ENCODE results near the gene WDPCP.
"Not testable (repeated sequence)": the region's sequence is repeated elsewhere in the genome, so short reads cannot be mapped to it uniquely, and the experiment has no call there.

WDPCP gene

DNA sequence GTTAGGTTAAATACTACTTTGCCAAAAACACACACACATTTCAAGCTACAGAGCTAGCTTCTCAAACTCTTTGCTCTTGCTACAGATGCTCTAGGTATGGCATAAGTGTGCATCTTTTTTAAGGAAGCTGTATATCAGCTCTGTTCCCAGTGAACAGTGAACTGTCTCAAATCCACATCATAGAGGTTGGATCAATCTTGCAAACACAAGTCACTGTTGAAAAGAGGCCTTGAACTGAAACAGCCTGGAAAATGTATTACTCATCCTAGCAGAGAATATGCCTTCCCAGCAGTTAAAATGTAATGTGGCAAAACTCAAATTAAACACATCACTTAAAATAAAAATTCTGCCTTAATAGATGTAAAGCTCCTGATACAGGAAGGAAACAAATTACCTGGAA is 151.8 kb downstream of the WDPCP start:
- no peak for DNase-seq

GRCh38 chr2:63435070-63435469 is 153.2 kb downstream of the WDPCP start:
- DNase-seq: no peak

GRCh38 chr2:63434024-63435001 is 154.0 kb downstream of the WDPCP start:
- peak; percentile 4 for DNase-seq

GRCh38 chr2:63432373-63432772 is 155.9 kb downstream of the WDPCP start:
- DNase-seq: no peak

- no peak for DNase-seq
These were observed 162.7 kb downstream of the WDPCP start for GRCh38 chr2:63425606-63426005.

DNA sequence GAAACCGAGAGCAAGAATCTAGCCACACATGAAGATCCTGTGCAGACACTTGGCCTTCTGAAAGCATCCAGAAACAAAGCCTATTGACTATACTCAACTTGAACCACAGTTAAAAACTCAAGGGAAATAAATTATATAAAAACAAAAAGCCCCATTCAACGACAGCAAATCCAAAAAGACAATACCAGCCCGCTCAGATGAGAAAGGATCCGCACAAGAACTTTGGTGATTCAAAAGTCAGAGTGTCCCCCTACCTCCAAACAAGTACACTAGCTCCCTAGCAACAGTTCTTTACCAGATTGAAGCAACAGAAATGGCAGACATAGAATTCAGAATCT is 163.2 kb downstream of the WDPCP start:
- DNase-seq: no peak

DNA sequence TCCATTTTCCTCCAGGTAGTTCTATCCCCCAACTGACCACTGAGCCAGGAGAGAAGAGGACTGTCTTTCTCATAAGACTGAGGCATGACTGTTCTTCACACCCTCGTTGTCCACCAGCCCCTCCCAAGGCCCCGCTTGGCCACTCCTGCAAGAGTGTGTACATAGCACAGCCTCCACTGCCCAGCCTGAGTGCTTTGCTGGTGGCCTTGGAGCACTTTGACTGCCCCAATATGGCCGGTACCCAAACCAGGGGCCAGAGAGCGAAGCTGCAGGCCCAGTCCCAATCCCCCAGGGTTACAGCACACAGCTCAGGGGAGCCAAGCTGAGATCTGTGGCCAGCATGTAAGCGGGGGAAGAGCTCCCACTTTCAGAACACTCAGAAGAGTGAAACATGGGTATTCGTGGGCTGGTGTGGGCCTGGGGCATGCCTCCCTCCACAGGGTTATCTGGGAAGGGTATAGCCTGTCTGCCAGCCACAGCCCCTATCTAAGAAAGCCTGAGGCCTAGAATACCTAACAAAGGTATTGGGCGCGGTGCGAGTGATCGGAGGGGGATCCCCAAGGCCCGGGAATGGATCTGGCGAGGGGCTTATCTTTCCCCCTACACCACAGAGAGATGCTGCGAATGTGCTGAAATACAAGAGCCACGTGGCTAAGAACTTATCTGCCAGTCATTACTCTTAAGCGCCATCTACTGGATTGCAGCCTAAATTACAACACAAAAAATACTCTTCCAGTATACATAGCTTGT is 163.8 kb downstream of the WDPCP start:
- DNase-seq: peak; percentile 9

- DNase-seq: no peak
These were observed 165.7 kb downstream of the WDPCP start for GRCh38 chr2:63422556-63422955.

GRCh38 chr2:63408530-63408929 is 179.7 kb downstream of the WDPCP start:
- no peak for DNase-seq

- no peak for DNase-seq
These were observed 181.6 kb downstream of the WDPCP start for GRCh38 chr2:63406641-63407040.

DNA sequence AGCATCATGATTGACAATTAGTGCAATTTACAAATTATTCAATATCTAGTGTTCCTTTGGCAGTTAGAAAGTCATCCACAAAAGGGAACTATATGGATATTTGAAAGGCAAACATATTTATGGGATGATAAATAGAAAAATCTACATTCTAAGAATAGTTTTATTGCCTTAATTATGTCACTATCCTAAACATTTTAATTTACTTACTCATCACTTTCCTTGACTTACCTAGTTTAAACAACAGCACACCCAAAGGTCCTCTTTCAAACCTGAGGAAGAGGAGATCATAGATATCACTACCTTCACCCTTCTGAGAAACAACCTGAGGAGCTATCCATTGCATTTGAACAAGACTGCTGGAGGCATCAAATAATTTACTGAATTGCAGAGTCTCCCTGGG is 184.5 kb downstream of the WDPCP start:
- no peak for DNase-seq

GRCh38 chr2:63402889-63403288 is 185.4 kb downstream of the WDPCP start:
- not testable (repeated sequence) for DNase-seq

DNA sequence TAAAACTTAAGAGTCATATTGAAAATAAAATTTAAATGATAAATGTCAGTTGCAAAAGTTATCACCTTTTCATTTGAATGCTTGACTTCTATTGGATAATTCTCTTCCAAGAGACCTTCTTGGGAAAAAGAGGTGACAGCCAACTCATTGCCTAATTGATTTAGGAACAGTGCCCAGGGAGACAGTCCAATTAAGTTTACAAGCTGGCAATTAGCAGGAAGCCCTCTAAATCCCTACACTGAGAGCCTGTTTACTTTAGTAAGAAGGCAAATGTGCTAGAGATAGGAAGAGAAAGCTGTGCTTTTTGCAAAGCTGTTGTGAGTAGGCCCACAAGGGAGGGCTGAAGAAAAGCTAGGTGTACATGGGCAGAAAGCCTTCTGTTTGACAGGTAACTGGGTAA is 189.1 kb downstream of the WDPCP start:
- DNase-seq: peak; percentile 79

- no peak for DNase-seq
These were observed 208.8 kb downstream of the WDPCP start for GRCh38 chr2:63379451-63379850.

DNA sequence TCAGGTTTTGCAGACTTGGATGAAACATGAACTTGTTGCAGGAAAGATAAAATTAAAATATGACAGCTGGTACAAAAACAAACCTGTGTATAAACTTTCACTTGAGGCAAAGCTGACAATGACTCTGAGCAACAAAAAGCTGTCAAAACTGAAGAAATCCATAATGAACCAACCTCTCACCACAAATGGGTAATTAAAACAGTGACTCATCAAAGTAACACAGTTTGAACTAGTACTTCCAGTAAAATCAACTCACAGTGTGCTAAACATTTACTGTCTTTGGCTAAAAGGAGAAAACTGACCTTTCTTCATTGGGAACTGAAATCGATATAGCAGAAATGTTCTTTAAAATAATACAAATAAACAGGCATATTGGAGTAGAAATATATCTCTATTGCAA is 209.7 kb downstream of the WDPCP start:
- no peak for DNase-seq

DNA sequence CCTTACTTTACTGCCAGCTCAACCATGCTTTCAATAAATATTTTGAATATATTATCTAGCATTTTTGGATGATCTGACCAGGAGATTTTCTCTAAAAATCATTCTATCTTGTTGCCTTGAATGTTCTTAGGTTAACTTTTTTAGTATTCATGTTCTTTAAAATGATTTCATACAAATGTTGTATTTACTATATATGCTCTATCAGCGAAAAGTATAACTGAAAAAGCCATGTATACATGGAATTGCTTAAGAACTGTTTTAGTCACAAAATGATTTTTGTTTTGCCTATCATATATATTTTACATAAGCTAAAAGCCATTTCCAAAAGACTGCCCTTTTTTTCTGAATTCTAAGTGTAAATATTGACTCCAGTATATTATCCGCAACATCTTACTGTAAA is 213.9 kb downstream of the WDPCP start:
- no peak for DNase-seq

DNA sequence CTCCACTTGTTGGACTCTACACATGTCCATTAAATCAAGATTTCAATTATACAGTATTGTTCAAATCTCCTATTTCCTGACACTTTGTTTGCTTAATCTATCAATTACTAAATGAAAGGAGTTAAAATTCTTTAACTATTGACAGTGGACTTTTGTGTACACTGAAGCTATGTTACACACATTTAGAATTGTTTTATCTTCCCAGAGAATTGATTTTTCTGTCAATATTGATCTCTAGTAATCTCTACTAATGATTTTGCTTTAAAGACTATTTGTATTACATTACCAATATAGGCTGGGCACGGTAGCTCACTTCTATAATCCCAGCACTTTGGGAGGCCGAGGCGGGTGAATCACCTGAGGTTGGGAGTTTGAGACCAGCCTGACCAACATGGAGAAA is 215.7 kb downstream of the WDPCP start:
- DNase-seq: no peak

DNA sequence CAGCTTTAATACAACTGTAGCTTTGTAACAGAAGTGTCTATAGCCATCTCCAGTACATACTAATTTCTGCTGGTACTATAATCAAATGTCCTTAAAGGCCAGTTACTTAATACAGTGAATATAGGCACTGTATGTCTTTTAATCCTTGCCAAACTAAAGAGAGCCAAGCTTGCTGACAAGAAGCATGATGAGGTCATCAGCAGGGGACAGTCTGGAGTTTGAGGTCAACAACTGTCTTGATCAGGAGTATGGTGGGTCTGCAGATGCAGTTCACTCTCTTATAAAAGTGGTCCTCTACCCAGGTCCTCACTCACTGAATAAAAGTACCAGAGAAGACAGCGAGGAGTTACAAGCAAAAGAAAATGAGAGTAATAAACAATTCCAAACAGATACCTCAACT is 219.1 kb downstream of the WDPCP start:
- DNase-seq: no peak

GRCh38 chr2:63364866-63365265 is 223.4 kb downstream of the WDPCP start:
- DNase-seq: peak; percentile 98

DNA sequence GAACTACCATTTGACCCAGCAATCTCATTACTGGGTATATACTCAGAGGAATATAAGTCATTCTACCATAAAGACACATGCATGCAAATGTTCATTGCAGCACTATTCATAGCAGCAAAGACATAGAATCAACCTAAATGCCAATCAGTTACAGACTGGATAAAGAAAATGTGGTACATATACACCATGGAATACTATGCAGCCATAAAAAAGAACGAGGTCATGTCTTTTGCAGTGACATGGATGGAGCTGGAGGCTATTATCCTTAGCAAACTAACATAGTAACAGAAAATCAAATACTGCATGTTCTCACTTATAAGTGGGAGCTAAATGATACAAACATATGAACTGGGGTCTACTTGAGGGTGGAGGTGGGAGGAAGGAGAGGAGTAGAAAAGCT is 230.6 kb downstream of the WDPCP start:
- DNase-seq: not testable (repeated sequence)

DNA sequence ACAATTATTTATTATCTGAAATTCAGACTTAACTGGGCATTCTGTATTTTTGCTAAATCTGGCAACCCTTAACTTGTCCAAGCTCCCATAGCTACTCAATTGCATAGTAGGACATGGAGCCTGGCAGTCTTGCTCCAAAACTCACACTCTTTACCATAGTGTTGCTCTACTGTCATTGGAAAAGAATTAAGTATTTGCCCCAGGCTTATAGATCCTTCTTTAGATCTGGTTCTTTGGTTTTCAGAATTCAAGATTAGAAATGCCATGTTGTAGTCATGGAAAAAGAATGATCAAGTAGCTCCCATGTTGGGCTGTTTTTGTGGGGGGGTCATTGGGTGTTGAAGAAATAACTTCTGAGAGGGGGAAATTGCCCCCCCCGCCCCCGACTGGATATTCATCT is 240.9 kb downstream of the WDPCP start:
- DNase-seq: no peak

DNA sequence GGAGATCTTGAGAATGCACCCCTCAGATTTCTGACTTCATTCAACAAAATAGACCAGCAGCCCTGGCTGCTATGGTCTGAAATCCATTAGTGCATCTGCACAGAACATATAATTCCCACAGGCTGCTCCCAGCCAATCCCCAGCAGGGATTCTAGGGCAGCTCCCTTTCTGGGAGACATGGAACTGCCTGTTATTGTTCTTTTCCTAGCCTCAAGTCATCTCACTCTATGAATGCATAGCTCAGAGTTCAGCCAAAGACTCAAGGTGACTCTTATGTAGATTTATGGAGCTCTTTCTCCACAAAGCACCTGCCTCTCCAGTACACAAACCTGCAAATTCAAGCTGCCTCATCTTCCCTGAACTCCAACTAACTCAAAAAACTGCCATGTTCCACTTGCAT is 241.9 kb downstream of the WDPCP start:
- DNase-seq: no peak

GRCh38 chr2:63345285-63345633 is 243.0 kb downstream of the WDPCP start:
- DNase-seq: no peak

GRCh38 chr2:63344575-63345284 is 243.5 kb downstream of the WDPCP start:
- no peak for DNase-seq

Data from COR-L47 (cell line).